ENCODE measurements around the gene PARP11.

PARP11 gene

DNA sequence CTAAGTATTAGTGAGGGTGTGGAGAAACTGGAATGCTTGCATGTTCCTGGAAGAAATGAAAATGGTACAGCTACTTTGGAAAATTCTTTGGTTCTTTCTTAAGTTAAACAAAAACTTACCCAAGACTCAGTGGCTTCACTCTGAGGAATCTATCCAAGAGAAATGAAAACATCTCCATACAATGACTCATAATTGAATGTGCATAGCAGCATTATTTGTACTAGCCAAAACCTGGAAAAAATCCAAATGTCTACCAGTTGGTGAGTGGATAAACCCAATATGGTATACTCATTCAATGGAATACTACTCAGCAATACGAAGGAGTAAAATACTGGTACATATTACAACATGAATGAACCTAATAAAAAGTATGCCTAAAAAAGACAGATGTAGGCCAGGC, 102.3 kb downstream of the PARP11 start:
- no peak for DNase-seq (ENCODE audit: low read depth in 2 of 2)

DNA sequence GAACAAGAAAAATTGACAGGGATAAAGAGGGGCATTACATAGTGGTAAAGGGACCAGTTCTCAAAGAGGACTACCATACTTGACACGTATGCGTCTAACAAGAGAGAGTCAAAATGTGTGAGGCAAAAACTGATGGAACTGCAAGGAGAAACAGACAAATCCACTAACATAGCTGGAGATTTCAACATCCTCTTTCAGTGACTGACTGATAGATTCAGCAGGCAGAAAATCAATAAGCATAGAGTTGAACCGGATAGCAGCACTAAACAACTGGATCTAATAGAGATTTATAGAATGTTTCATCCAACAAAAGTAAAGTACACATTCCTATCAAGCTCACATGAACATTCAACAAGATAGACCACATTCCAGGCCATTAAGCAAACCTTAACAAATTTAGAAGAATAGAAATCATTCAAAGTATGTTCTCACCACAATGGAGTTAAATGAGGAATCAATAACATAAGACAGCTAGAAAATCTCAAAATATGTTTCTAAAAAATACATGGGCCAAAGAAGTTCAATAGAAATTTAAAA, 104.2 kb downstream of the PARP11 start:
- DNase-seq (ENCODE audit: low read depth in 2 of 2) = no peak

DNA sequence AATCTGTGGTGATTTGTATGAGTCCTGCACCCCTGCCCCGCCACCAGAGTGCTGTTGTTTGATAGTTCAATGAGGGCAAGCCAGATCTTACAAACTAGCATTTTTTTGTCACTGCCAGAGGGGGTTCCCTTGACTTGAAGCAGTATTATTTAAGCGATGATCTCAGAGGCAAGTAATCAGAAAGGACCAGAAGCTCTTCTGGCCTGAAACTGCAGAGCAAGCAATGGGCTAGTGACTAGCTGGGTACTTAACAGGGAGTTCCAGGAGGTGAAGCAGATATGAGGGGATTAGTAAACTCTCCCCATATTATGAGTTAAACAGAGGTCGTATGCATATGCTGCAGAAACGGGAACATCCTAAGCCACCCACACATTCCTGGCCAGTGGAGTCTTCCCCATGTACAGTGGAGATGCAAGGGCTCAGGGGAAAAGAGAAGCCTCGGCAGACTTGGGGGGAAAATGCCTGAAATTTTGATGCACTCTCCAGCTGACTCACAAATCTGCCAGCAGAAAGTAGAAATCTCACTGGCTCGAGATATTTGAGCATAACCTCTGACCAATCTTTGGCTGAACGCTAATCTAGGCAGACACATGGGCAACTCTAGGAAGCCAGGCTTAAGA, 112.0 kb downstream of the PARP11 start:
- DNase-seq (ENCODE audit: low read depth in 2 of 2) = no peak

DNA sequence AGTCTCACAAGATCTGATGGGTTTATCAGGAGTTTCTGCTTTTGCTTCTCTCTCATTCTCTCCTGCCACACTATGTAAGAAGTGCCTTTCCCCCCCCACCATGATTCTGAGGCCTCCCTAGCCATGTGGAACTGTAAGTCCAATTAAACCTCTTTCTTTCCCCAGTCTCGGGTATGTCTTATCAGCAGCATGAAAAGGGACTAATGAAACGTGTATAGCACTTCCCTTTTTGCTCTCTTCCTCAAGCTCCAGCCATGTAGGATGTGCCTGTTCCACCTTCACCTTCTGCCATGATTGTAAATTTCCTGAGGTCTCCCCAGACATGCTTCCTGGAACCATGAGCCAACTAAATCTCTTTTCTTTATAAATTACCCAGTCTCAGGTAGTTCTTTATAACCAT, 113.3 kb downstream of the PARP11 start:
- no peak for DNase-seq (ENCODE audit: low read depth in 2 of 2)

All from stimulated activated CD8-positive, alpha-beta memory T cell treated with anti-CD3 and anti-CD28 coated beads, Interleukin-2, amount 100 ng/mL, for 48 hours (primary cell).